ENCODE measurements around the gene CACNA1A. TPM values are rescaled to one million over a fixed set of nuclear protein-coding genes. Genes with fewer than 3 reads are reported as not detected.
"Not testable (repeated sequence)": the region's sequence is repeated elsewhere in the genome, so short reads cannot be mapped to it uniquely, and the experiment has no call there.

Gene CACNA1A
- total RNA-seq, 1 experiment from 2014 or later, result 0.56 TPM

DNA sequence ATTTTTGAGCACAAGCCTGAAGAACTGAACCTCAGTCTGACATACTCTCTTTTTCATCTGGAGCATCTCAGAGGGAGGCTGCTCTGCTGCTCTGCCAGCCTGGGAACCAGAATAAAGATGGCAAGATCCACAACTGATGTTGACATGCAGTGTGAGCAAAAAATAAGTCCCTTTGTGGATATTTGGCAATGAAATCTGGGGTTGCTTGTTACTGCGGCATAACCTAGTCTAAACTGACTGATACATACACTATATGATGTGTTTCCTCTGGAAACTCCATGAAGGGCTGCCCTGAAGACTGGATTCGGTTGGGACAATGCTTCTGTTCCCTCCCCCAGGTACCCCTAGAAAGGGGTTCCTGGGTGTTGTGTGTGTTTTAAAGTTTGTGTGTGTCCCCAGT is 249.4 kb downstream of the CACNA1A start:
- H3K36me3 ChIP-seq, result no peaks in the 10 kb centered on the region
- H3K9me3 ChIP-seq, result peaks cover 9% of the 10 kb centered on the region; the same call in 1 of the 2 replicates
- H3K4me3 ChIP-seq, result no peak overlapping the region
- DNase-seq, result no peak
- no peaks in the 10 kb centered on the region for H3K27me3 ChIP-seq

DNA sequence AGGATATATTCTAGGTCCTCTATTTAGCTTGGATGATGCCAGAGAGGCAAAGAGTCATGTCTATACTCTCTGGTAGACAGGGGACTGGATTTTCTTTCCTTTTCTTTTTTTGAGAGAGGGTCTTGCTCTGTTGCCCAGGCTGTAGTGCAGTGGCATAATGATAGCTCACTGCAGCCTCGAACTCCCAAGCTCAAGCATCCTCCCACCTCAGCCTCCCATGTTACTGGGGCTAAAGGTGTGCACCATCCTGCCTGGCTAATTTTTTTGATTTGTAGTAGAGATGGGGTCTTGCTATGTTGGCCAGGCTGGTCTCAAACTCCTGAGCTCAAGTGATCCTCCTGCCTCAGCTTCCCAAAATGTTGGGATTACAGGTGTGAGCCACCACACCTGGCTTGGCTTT is 249.9 kb downstream of the CACNA1A start:
- H3K4me3 ChIP-seq, DNase-seq, H3K9me3 ChIP-seq, H3K36me3 ChIP-seq, H3K27me3 ChIP-seq: not testable (repeated sequence)

DNA sequence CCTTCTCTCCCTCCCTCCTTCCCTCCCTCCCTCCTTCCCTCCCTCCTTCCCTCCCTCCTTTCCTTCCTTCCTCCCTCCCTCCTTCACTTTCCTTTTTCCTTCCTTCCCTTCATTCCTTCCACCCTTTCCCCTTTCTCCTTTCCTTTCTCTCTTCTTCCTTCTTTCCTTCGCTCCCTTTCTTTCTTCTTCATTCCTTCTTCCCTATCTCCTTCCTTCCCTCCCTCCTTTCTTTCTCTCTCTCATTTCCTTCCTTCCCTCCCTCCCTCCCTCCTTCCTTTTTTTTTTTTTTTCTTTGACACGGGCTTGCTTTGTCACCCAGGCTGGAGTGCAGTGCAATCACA is 250.6 kb downstream of the CACNA1A start:
- H3K4me3 ChIP-seq, result no peak overlapping the region
- DNase-seq, result no peak
- peaks cover 9% of the 10 kb centered on the region; the same call in 1 of the 2 replicates for H3K9me3 ChIP-seq
- no peaks in the 10 kb centered on the region for H3K36me3 ChIP-seq
- no peaks in the 10 kb centered on the region for H3K27me3 ChIP-seq

DNA sequence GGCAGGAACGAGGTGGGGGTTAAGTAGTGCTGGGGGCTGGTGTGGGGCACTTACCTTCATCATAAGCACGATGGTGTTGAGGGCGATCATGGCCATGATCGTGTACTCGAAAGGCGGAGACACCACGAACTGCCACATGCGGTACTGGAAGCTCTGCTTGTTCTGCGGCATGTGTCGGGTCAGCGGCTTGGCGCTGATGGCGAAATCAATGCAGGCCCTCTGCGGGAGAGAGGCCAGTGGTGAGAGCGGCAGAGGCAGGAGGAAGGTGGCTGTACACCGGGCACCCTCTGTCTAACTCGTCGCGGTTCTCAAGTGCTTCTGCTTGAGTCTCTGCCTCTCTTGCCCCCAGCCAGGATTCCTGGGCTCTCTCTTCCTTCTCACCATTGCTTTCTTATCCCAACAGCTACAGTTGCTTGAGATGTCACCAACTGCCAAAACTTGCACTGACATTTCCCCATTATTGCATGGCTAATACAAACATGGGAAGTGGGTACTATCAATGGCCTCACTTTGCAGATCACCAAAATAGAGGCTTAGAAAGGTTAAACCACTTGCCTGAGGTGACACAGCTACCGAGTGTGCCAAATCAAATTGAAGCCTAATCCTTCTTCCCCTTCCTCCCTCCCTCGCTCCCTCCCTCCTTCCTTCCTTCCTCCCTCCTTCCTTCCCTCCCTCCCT is 251.1 kb downstream of the CACNA1A start:
- Histone ChIP-seq H3K4me3 (no peak overlapping the region), H3K36me3 (no peaks in the 10 kb centered on the region), H3K27me3 (no peaks in the 10 kb centered on the region), H3K9me3 (peaks cover 9% of the 10 kb centered on the region; the same call in 1 of the 2 replicates)
- DNase-seq, result no peak

DNA sequence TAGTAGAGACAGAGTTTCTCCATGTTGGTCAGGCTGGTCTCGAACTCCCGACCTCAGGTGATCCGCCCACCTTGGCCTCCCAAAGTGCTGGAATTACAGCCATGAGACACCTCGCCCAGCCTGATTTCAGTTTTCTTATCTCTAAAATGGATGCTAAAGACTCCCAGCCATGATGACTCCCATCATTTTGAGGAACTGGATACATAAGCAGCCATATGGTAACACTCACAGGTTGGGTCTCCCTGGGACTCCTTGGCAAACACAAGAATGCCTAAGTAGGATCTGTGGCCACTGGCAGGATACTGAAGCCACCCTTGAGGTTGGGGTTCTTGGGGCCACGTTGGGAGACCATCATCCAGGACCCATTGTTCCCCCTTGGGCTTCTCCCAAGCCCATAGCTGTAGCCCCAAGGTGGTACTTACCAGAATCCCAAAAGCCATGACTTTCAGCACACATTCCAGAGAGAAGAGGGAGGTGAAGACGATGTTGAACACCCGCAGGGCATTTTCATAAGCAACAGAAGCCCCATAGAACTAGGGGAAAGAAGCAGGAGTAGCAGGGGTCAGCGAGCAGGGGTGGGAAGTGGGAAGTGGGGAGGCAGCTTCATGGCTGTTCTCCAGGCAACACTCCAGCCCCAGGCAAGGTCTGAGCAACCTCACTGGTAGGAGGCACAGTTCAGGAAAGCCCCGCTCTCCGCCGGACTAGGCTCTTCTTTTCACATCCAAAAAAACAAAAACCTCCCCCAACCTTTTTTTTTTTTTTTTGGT is 253.5 kb downstream of the CACNA1A start:
- Histone ChIP-seq H3K4me3 (no peak overlapping the region), H3K27me3 (no peaks in the 10 kb centered on the region), H3K9me3 (peaks cover 9% of the 10 kb centered on the region; the same call in 1 of the 2 replicates), H3K36me3 (no peaks in the 10 kb centered on the region)
- DNase-seq, result no peak

DNA sequence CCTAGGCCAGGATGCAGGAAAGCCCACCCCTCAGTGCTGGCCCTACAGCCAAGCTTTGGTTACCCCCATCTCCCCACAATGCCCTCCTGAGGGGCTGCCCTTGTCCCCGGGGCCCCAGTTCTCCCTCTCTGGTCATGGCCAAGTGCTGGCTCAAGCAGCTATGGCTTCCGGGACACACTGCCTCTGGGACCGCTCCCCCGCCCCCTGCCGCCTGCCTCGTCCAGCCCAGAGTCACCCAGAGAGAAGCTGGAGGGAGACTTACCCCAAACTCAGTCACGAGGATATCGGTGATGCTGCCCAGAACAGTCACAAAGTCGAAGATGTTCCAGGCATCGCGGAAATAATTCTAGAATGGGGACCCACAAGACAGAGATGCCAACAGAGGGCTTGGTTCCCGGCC is 261.4 kb downstream of the CACNA1A start:
- H3K27me3 ChIP-seq, result no peaks in the 10 kb centered on the region
- no peaks in the 10 kb centered on the region for H3K9me3 ChIP-seq
- DNase-seq, result no peak
- H3K4me3 ChIP-seq, result no peak overlapping the region
- no peaks in the 10 kb centered on the region for H3K36me3 ChIP-seq

DNA sequence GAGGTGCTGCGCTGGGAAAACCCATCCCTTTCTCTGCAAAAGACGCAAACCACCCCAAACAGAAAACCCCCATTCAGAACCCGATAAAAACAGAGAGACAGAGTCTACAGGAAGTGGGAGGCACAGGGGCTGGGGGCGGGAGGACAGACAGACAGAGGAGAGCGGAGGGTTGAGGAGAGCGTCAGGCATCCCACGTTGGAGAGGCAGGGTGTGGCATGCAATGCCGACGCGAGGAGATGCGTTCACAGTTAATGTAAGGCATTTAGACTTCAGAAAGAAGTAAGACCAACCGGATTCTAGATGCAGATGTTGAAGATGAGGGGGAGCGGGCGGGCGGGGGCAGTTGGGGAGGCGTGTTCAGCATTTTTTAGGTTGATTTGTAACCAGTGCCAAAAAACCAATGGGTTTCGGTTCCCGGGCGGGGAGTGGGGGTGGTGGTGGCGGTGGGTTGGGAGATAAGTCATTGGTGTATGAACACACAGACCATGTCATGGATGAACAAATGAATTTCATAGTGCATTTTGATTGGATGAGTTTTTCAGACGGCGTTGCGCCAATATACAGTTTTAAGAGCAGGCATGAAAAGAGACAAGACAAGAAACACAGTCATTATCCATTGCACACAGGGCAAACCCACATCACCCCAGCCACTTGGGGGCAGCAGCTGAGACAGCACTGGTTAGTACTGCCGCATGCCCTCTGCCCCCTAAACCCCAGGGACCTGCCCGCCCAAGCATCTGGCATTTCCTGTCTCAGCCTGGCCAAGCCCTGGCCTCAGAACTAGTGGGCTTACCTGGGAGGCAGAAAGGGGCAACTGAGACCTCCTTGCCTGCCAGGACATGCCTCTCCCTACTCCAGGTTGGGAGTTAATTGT is 264.8 kb downstream of the CACNA1A start:
- Histone ChIP-seq H3K4me3 (no peak overlapping the region), H3K27me3 (no peaks in the 10 kb centered on the region), H3K9me3 (no peaks in the 10 kb centered on the region), H3K36me3 (no peaks in the 10 kb centered on the region)
- DNase-seq, result peak; percentile 34

DNA sequence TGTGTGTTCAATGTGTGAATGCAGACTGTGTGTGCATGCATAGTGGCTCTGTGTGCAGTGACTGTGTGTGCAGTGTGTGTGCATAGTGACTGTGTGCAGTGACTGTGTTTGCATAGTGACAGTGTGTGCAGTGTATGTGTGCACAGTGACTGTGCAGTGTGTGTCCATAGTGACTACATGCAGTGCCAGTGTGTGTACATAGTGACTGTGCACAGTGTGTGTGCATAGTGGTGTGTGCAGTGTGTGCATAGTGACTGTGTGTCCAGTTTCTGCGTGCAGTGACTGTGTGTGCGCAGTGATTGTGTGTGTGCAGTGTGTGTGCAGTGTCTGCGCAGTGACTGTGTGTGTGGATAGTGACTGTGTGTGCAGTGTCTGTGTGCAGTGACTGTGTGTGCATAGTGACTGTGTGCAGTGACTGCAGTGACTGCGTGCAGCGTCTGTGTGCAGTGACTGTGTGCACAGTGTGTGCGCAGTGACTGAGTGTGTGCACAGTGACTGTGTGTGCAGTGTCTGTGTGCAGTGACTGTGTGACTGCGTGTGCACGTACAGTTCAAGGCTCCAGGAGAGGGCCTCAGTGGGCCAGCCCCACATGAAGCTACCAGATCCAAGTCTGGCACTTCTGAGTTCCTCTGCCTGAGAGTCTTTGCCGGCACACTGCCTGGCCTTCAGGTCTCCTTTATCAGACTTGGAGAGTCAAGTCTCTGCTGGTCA is 265.8 kb downstream of the CACNA1A start:
- H3K9me3 ChIP-seq, result no peaks in the 10 kb centered on the region
- H3K27me3 ChIP-seq, result no peaks in the 10 kb centered on the region
- no peak for DNase-seq
- no peaks in the 10 kb centered on the region for H3K36me3 ChIP-seq
- no peak overlapping the region for H3K4me3 ChIP-seq

DNA sequence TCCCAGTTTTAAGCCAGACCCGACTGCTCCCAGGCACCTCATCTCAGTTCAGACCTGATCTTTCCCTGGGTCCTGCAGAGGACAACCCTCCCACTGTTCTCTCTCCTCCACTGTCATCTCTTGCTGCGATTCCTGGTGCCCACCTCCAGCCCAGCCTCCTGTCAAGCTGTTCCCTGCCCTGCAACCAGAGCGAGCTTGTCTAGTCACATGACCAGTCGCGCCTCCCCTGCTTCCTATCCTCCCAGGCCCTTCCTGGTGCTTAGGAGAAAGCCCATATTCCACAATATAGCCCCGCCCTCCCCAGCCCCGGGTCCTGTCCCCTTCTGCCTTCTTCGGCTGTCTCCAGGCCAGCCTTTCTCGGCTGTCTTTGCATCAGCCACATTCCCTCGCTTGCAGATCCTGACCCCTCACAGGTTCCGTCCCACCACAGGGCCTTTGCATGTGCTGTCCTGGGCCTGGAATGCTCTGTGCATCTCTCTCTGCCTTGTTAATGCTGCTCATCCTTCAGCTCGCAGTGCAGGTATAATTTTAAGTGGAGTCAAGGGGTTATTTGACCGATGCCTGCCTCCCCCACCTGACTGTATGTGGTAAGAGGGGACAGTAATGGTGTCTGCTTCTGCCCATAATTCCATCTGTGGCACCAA is 267.3 kb downstream of the CACNA1A start:
- DNase-seq, result no peak

DNA sequence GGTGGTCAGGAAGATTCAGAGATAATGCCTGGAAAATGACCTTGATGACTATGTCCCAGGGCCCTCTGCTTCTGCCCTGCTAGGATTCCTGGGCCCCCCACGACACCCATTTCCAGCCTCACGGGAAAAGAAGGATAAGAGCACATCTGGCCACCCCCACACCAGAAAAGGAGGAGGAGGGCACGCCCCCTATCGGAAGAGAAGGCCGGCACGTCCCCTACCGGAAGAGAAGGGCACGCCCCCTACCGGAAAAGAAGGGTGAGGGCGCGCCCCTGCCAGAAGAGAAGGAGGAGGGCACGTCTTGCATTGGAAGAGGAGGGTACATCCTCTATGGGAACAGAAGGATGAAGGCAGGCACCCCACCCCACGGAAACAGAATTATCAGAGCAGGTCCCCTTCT is 271.8 kb downstream of the CACNA1A start:
- peak; percentile 75 for DNase-seq
- Histone ChIP-seq H3K36me3 (no peaks in the 10 kb centered on the region), H3K27me3 (no peaks in the 10 kb centered on the region), H3K9me3 (no peaks in the 10 kb centered on the region), H3K4me3 (no peak overlapping the region)

More for the DNA sequence above, 267.3 kb downstream of the CACNA1A start:
- Histone ChIP-seq H3K9me3 (no peaks in the 10 kb centered on the region), H3K36me3 (no peaks in the 10 kb centered on the region), H3K4me3 (no peak overlapping the region), H3K27me3 (no peaks in the 10 kb centered on the region)

DNA sequence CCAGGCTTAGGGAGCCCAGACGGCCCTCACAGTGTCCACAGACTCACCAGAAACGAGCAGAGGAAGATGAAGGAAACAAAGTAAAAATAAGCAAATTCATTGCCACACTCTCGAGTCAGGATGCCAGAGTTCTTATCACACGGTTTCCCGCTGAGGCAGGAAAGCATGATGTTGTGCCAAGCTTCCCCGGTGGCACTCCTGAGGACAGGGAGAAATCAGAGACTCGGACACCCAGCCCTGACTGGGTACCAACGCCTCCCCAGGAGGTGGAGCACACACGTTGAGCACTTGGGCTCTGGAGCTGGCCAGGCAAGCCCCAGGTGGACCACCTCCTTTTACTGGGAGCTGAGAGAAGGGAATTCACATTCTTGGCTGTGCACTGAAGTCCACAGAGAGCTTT is 274.6 kb downstream of the CACNA1A start:
- Histone ChIP-seq H3K36me3 (no peaks in the 10 kb centered on the region), H3K27me3 (peaks cover 9% of the 10 kb centered on the region), H3K9me3 (no peaks in the 10 kb centered on the region), H3K4me3 (no peak overlapping the region)
- no peak for DNase-seq

DNA sequence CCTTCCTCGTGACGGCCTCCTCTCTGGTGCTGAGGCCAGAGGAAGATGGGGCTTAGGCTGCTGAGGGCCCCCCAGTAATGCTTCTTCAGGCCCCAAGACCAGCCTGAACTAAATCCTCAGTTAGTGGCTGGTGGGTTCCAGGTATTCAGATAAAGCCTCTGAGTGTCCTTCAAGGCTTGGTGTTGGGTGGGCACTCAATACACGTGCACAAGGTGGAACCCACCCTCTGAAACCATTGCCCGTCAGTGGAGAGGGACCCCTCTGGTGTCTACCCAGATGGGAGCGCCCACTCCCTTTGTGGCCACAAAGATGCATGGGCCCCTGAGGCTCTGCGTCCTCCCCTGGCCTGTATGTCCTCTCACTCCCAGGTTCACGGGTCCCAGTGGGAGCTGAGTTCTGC is 277.0 kb downstream of the CACNA1A start:
- Histone ChIP-seq H3K27me3 (peaks cover 27% of the 10 kb centered on the region), H3K36me3 (no peaks in the 10 kb centered on the region), H3K9me3 (no peaks in the 10 kb centered on the region), H3K4me3 (no peak overlapping the region)
- DNase-seq, result no peak

DNA sequence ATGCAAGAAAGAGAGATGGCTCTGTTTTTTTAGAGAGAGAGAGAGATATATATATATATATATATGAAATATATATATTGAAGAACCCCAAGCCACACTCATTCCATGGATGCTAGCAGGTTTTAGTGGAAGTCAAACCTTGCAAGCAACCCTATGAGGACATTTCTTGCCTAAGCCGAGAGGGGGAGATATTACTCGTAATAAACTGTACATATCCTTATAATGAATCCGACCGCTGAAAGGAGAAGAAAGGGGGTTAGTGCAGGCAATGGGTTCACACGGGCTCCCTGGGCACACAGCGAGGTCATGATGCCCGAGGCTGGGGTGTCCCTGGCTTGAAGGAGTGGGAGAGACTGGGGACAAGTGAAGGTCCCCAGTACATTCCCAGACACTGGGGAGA is 277.7 kb downstream of the CACNA1A start:
- no peak overlapping the region for H3K4me3 ChIP-seq
- peaks cover 27% of the 10 kb centered on the region for H3K27me3 ChIP-seq
- no peaks in the 10 kb centered on the region for H3K36me3 ChIP-seq
- no peak for DNase-seq
- no peaks in the 10 kb centered on the region for H3K9me3 ChIP-seq

DNA sequence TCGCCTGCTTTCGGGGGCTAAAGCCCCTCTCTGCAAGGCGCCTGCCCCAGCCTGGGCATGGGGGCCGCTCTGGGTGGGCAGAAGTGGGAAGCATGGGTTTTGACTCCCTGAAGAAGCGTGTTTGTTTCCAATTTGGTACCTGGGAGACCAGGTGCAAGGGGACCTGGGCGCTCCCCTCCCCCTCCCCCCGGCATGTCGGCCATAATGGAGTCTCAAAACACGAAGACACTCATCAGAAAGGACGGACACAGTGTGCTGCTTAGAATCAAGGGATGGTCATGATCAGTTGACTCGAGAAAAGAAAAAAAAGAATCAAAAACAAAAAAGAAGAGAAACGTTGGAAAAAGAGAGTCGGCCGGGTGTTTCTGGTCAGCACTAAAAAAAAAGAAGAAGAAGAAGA is 279.3 kb downstream of the CACNA1A start:
- Histone ChIP-seq H3K27me3 (peaks cover 27% of the 10 kb centered on the region), H3K9me3 (no peaks in the 10 kb centered on the region), H3K36me3 (no peaks in the 10 kb centered on the region), H3K4me3 (no peak overlapping the region)
- no peak for DNase-seq

DNA sequence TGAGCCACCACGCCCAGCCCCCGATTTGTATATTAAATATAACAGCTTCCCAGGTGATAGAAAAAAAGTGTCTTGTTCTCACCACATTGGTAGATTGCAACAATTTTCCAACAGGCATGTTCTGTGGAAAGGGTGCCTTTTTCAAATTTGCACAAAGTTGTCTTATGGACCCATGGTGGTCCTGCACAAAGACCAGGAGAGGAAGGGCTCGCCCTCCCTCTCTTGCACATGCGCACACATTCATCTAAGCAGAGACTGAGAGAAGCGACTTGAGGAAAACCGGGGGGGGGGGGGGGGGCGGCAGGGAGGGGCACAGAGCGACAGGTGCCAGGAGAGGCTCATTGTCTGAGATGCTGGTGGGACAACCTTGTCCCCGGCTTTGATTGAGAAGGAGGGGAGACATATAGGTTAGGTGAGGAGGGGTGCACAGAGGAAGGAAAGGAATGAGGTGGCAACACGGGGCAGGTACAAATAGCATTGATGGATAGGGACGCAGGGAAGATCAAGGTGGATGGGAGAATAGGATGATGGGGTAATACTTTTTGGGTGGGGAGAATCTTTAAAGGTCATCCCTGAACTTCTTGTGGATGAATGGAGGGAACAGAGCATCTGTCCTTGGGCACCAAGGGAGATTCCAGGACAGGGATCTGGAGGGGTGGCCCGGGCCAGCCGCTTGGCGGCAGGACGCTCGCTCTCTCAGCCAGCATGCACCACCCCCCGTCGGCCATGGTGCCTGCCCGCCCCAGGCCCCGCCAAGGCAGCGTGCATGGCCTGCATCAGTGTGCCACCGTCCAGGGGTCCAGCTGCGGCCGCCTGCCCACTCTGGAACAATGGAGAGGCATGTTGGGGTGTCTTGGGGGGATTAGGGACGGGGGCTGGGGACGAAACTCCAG is 280.1 kb downstream of the CACNA1A start:
- H3K4me3 ChIP-seq, result no peak overlapping the region
- no peaks in the 10 kb centered on the region for H3K9me3 ChIP-seq
- no peaks in the 10 kb centered on the region for H3K36me3 ChIP-seq
- no peak for DNase-seq
- H3K27me3 ChIP-seq, result peaks cover 27% of the 10 kb centered on the region

Measured in MG63 (cell line).